OCI-LY7 (cell line): ENCODE data around the gene KLF15. TPM values are rescaled to one million over a fixed set of nuclear protein-coding genes. Genes with fewer than 3 reads are reported as not detected.

Experiments used
- BruUV-seq: library from RNA; stranded (reverse); fragments of 400-500 nt; replicated peaks from 2 replicates; lab custom pipeline; 2021; lab: Mats Ljungman, UMichigan
- CTCF ChIA-PET: fragments of 300-600 bp; sonication (Branson Sonifier 250); formaldehyde crosslinking; loops from one replicate; lab custom pipeline; 2022; ENCODE audit warnings: antibody characterized with exemption; ENCODE audit not compliant: unreplicated experiment; lab: Charles Lee
- POLR2A ChIA-PET: fragments of 300-600 bp; sonication (Branson Sonifier 250); formaldehyde crosslinking; loops from one replicate; lab custom pipeline; 2022; ENCODE audit warnings: antibody characterized with exemption; lab: Charles Lee
- DNase-seq: peaks from one replicate; pipeline ENCODE4 v3.0.0-alpha.2; 2015; ENCODE audit warnings: low spot score
- H2AFZ ChIP-seq: fragments of 200-600 bp; sonication (generic), shearing (Covaris generic); 2 replicates; pipeline ENCODE4 v1.6.1; 2014; ENCODE audit warnings: mild to moderate bottlenecking, antibody characterized with exemption, low read length, moderate library complexity
- H3K27ac ChIP-seq: fragments of 200-600 bp; sonication (generic); 2 replicates; pipeline ENCODE4 v1.5.1; 2014; ENCODE audit warnings: mixed run types, low read depth, mild to moderate bottlenecking, moderate library complexity, low read length, inconsistent platforms; ENCODE audit not compliant: poor library complexity, severe bottlenecking
- H3K36me3 ChIP-seq: fragments of 200-600 bp; sonication (generic); 2 replicates; pipeline ENCODE4 v1.6.1; 2014; ENCODE audit warnings: mild to moderate bottlenecking, antibody characterized with exemption, low read length, moderate library complexity, mixed read lengths; ENCODE audit not compliant: insufficient read depth
- H3K4me1 ChIP-seq: fragments of 200-600 bp; sonication (generic); 2 replicates; pipeline ENCODE4 v1.5.1; 2014; ENCODE audit warnings: mild to moderate bottlenecking, low read length; ENCODE audit not compliant: insufficient read depth, poor library complexity, severe bottlenecking
- H3K4me2 ChIP-seq: fragments of 200-600 bp; sonication (generic); 2 replicates; pipeline ENCODE4 v1.6.1; 2014; ENCODE audit warnings: mild to moderate bottlenecking, low read length
- H3K4me3 ChIP-seq: fragments of 200-600 bp; sonication (generic); 2 replicates; pipeline ENCODE4 v1.5.1; 2014; ENCODE audit warnings: mild to moderate bottlenecking, low read depth, low read length; ENCODE audit not compliant: poor library complexity, severe bottlenecking
- H3K79me2 ChIP-seq: fragments of 200-600 bp; sonication (generic); 2 replicates; pipeline ENCODE4 v1.6.1; 2016; ENCODE audit warnings: low read depth, mild to moderate bottlenecking, low read length, moderate library complexity, mixed read lengths; ENCODE audit not compliant: insufficient read depth
- H3K9me2 ChIP-seq: fragments of 200-600 bp; sonication (generic); 2 replicates; pipeline ENCODE4 v1.6.1; 2016; ENCODE audit warnings: mild to moderate bottlenecking, low read length, mixed read lengths; ENCODE audit not compliant: insufficient read depth
- H3K9me3 ChIP-seq: fragments of 200-600 bp; sonication (generic); 2 replicates; pipeline ENCODE4 v1.6.1; 2014; ENCODE audit warnings: mild to moderate bottlenecking, mixed run types, low read length, mixed read lengths
- H4K20me1 ChIP-seq: fragments of 200-600 bp; sonication (generic); 2 replicates; pipeline ENCODE4 v1.6.1; 2014; ENCODE audit warnings: mild to moderate bottlenecking, antibody characterized with exemption, low read length, moderate library complexity, mixed read lengths; ENCODE audit not compliant: insufficient read depth
- EZH2phosphoT487 ChIP-seq: fragments of 200-600 bp; sonication (generic); IDR thresholded peaks from 2 replicates; pipeline ENCODE4 v1.6.1; 2018; ENCODE audit warnings: low read depth, borderline replicate concordance, mild to moderate bottlenecking, mixed run types, antibody characterized with exemption, low read length, moderate library complexity, mixed read lengths
- intact Hi-C: fragments of 100-400 bp; cut with micrococcal nuclease; formaldehyde crosslinking; loops from one replicate; pipeline ENCODE4 v1.10.0; 2022; ENCODE audit not compliant: unreplicated experiment
- total RNA-seq, 2 experiments: library from RNA; depleted of rRNA in 1 of 2; stranded (reverse); fragments of >200 nt in 1 of 2; shearing (Covaris generic) in 1 of 2; gene quantifications; 2 replicates each; pipeline ENCODE4 v1.2.3, GENCODE V29; 2014 to 2022
- TF ChIP-seq, protein P1 (sequence below): fragments of 200-600 bp; sonication (generic); conservative IDR thresholded peaks from 2 replicates; pipeline ENCODE4 v1.5.1; 2014; ENCODE audit warnings: mild to moderate bottlenecking, antibody characterized with exemption, low read length, moderate library complexity, mixed read lengths

The KLF15 gene
- total RNA-seq, 2 experiments from 2014 or later: 12.3 to 26.4 TPM

DNA sequence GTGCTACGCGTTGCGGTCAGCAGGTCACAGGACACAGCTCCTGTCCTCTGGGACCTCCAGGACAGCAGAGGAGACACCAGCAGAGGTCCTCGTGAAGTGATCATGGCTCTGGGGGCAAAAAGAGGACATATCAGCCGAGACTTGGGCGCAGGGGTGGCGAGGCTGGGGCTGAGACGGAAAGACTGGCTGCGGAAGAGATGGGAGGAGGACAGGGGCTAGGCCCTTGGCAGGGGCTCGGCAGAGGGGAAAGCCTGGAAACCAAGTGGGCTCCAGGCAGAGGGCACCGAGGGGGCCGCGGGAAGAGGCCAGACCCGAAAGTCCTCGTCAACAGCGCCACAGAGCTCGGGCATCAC is 32.6 kb upstream of the KLF15 start:
- POLR2A ChIA-PET: no interaction called here
- no peak overlapping the region for H3K4me2 ChIP-seq

DNA sequence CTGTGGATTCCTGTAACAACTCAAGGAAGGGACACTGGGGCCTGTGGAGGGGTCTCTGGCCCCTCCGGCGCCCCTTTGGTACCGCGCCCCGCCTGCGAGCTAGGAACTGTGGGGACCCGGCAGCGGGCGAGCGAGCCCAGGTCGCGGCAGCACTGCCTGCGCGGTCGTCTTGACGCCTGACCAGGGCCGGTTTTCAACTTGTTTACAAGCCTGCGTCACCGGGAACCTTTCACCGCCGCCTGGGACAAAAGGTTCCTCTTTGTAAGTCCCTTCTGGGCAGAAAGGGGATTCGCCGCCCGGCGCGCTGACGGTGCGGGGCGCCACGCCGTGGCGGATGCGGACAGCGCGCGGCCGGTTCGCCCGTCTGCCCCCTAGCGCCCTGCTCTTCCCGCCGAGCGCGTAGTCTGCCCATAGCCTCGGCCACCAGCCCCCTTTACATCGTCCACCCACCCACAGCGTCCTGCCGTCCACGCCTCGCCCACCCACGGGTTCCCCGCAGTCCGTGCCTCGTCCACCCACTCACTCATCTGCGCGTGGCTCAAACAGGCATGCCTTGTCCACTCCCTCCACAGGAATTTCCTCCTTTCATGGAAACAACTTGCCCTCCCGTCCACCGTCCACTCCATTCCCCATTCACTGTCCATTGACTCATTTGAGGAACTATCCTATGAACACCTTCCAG is 32.0 kb upstream of the KLF15 start:
- Histone ChIP-seq H3K27ac (no peak overlapping the region), H3K9me2 (no peaks in the 10 kb centered on the region), H3K79me2 (no peaks in the 10 kb centered on the region), H3K4me2 (peak overlapping the region; percentile 45; the same call in 1 of the 2 replicates), H3K36me3 (no peaks in the 10 kb centered on the region), H3K4me3 (peak overlapping the region; percentile 48), H3K4me1 (peaks cover 14% of the 10 kb centered on the region), H3K9me3 (no peaks in the 10 kb centered on the region), H2AFZ (peak overlapping the region; percentile 88; the same call in 1 of the 2 replicates), H4K20me1 (no peaks in the 10 kb centered on the region)
- peak; percentile 81 for DNase-seq
- POLR2A ChIA-PET: interaction anchor here (0.7 kb wide), 1 partner anchor 143 kb away, joined by 3 read pairs; no protein-coding TSS in a partner anchor
- intact Hi-C loops: loop anchor here (1.0 kb wide), 3 partner anchors 130 to 255 kb away; no protein-coding TSS in a partner anchor
- BruUV-seq: no TSS peak
- TF ChIP-seq, protein P1, sequence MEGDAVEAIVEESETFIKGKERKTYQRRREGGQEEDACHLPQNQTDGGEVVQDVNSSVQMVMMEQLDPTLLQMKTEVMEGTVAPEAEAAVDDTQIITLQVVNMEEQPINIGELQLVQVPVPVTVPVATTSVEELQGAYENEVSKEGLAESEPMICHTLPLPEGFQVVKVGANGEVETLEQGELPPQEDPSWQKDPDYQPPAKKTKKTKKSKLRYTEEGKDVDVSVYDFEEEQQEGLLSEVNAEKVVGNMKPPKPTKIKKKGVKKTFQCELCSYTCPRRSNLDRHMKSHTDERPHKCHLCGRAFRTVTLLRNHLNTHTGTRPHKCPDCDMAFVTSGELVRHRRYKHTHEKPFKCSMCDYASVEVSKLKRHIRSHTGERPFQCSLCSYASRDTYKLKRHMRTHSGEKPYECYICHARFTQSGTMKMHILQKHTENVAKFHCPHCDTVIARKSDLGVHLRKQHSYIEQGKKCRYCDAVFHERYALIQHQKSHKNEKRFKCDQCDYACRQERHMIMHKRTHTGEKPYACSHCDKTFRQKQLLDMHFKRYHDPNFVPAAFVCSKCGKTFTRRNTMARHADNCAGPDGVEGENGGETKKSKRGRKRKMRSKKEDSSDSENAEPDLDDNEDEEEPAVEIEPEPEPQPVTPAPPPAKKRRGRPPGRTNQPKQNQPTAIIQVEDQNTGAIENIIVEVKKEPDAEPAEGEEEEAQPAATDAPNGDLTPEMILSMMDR: peak; percentile 89
- TF ChIP-seq EZH2phosphoT487: no peak
- CTCF ChIA-PET: interaction anchor here (0.6 to 1.4 kb wide), 3 partner anchors 25 to 144 kb away, joined by 3 to 17 read pairs (median 3); no protein-coding TSS in a partner anchor

More for the DNA sequence above, 32.6 kb upstream of the KLF15 start:
- intact Hi-C loops: loop anchor here (1.0 kb wide), 3 partner anchors 130 to 255 kb away; no protein-coding TSS in a partner anchor
- Histone ChIP-seq H2AFZ (peak overlapping the region; percentile 88; the same call in 1 of the 2 replicates), H4K20me1 (no peaks in the 10 kb centered on the region), H3K9me2 (no peaks in the 10 kb centered on the region), H3K27ac (no peak overlapping the region), H3K36me3 (no peaks in the 10 kb centered on the region), H3K9me3 (no peaks in the 10 kb centered on the region), H3K4me1 (peaks cover 14% of the 10 kb centered on the region), H3K79me2 (no peaks in the 10 kb centered on the region), H3K4me3 (no peak overlapping the region)
- TF ChIP-seq, protein P1: no peak
- no peak for TF ChIP-seq EZH2phosphoT487
- no TSS peak for BruUV-seq
- CTCF ChIA-PET: interaction anchor here (0.7 to 0.8 kb wide), 2 partner anchors 32 to 129 kb away, joined by 3 to 5 read pairs; no protein-coding TSS in a partner anchor
- DNase-seq: no peak

DNA sequence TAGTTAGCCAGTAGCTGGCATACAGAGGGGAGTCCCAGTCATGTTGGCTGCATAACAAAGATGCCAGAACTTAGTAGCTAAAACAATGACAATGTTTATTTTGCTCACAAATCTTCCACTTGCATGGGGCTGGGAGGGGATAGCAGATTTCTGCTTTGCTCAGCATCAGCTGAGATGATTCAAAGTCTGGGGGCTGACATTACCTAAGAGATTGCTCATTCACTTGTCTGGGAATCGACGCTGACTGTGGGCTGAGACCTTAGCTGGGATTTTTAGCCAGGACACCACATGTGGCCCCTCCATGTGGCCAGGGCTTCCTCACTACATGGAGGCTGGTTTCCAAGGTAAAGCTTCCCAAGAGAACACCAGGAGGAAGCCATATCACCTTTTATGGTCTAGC is 24.8 kb upstream of the KLF15 start:
- POLR2A ChIA-PET: interaction anchor here (1.7 kb wide), 1 partner anchor 10 kb away, joined by 3 read pairs; no protein-coding TSS in a partner anchor
- no peaks in the 10 kb centered on the region for H3K36me3 ChIP-seq

More for the DNA sequence above, 24.8 kb upstream of the KLF15 start:
- intact Hi-C loops: no loop called here
- Histone ChIP-seq H4K20me1 (no peaks in the 10 kb centered on the region), H3K4me1 (peaks cover 5% of the 10 kb centered on the region), H3K9me3 (no peaks in the 10 kb centered on the region), H3K4me2 (no peak overlapping the region), H2AFZ (no peak overlapping the region), H3K4me3 (no peak overlapping the region), H3K79me2 (no peaks in the 10 kb centered on the region), H3K27ac (no peak overlapping the region), H3K9me2 (no peaks in the 10 kb centered on the region)
- no TSS peak for BruUV-seq
- TF ChIP-seq, protein P1: no peak
- TF ChIP-seq EZH2phosphoT487: no peak
- CTCF ChIA-PET: no interaction called here
- no peak for DNase-seq
